ENCODE measurements around the gene TMED4.

The TMED4 gene

DNA sequence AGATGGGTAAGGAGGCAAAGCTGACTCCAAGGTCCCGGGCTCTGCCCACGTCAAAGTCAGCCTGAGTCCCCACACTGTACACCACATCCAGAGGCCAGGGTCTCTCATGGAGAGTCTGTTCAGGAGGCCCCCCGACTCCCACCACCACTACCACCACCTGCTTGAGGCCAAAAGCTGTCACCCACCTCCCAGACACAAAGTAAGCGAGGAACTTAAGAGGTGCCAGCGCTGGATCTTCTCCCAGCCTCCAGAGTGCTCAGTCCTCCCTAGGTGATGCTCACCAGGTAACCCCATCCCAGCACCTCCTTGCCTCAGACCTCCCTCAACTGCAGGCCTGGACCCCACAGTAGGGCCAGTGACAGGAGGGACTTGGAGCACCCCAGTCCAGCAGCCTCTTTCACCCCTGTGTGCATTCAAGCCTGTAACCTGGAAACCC is 41.4 kb downstream of the TMED4 start:
- DNase-seq (ENCODE audit: low spot score): no peak

DNA sequence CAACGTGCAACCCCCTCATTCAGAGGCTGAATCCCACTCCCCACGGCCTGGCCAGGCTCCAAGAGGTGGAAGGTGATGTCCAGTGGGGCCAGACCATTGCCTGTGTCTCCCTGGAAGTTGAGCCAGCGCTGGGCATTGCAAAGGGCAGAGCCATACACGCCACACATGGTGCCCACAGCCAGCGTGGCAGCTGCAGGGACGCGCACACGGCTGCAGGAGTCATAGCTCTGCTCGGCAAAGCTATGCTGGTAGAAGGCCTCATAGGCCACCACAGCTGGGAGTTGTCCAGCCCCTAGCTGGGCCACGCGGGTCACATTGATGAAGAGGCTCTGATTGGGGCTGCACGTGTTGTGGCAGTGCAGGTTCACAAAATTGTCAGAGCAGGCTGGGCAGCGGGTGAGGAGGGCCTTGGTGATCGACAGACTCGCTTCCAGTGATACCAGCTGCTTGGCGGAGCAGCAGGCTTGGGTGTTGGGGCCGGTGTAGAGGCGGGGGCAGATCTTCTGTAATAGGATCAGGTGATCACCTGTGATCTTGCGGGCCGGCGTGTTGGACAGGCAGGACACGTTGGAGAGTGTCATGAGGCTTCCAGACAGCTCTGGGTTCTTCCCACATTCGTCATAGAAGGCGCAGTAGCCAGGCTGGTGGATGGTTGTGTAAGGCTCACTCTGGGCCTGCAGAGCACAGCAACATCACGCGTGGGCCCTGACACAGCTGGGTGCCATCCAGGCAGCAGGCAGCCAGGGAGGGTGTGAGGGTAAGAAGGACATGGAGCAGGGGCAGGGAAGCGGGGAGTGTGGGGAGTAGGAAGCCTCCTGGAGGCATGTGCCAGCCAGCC is 42.1 kb downstream of the TMED4 start:
- DNase-seq (ENCODE audit: low spot score): no peak

DNA sequence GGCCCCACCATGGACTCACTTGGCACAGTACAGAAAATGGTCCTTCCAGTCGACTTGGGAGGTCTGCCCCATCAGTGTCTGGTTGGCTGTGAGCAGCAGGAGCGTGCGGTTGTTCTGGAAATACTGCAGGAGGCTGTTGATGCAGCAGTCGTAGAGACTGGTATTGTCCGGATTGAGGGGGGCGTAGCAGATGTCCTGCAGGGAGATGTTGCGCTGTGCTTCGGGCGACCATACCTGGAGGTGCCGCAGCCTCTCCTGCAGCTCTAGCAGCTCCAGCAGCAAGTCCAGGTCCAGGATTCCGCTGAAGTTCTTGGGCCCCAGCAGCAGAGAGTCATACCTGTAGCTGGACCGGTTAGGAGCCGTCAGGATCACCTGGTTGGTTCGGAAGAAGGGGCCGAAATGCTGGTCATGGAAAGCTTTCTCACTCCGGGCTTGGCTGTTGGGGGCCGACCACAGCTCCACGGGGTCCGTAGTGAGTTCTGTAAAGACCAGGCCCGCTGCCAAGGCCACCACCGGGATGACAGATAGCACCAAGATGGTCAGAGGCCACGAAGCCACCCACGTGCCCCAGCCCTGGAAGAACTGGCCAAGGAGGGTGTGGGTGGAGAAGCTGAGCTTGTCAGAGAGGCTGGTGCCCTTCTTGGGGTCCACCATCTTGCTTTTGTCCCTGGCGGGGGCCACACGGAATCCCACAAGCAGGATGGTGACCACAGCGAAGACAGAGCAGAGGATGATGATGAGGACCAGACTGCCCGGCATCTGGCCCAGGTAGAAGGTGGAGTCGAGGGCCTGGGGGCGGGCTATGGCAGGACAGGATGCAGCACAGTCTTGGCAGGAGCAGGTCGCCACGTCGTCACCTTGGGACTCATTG is 43.0 kb downstream of the TMED4 start:
- DNase-seq (ENCODE audit: low spot score): no peak

DNA sequence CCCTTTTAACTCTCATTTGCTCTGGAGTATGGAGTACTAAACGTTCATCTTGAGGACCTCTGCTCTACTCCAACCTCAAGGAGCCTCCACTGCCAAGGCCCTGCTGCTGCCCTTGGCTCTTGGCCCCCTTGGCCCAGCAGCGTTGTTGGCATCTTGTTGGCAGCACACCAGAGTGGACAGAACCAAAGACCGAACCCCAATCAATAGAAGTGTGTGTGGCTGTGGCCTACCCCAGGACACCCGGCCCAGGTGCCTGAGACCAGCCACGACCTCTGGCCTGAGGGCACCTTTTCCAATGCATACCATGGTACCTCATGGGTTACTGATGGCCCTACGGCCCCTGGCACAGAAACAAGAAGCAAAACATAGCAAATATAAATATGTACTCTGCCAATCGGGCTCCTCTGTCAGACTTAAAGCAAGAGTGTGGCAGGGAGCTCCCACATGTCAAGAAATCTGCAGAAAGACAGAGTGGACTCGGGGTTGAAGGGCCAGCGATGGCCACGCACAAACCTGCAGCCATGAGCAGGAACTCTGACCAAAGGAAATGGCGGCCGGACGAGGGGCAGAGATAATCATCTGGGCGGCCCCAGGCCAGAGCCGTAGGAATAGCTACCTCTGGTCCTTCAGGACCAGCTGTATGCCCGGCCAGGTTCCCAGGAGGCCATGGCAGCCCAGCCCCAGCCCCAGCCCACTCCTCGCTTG is 43.8 kb downstream of the TMED4 start:
- DNase-seq (ENCODE audit: low spot score): no peak

DNA sequence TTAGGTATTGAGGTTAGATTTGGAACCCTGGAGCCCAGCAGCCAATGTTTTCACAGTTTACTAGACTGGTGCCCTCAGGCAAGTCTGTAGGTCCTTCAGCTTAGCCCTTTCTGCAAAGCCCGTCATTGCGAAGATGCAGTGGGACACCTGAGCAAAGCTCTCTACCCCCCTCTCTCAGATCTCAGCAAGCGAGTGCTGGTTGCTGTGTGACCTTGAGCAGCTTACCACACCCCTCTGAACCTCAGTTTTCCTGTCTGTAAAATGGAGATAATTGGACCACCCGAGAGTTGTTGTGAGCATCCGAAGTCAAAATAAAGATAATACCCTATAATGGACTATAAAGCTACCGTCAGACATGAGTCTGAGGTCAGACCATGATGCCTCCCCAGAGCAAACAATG is 44.6 kb downstream of the TMED4 start:
- DNase-seq (ENCODE audit: low spot score): no peak

DNA sequence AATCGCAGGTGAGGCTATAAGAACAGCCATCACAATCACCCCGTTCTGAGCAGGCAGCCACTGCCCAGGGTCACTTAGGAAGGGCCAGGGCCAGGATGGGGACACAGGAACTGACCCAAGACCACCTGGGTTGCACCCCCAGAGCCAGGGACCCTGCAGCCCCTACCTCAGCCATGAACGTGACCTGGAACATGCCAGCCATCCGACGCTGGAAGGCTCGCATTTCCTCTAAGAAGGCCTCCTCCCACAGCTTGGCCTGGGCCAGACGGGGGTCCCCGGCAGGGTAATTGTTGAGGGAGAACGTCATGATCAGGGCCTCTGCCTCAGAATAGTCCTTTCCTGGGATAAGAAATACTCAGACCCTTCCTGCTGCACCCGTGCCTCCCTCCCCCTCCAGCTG is 45.9 kb downstream of the TMED4 start:
- no peak for DNase-seq (ENCODE audit: low spot score)

DNA sequence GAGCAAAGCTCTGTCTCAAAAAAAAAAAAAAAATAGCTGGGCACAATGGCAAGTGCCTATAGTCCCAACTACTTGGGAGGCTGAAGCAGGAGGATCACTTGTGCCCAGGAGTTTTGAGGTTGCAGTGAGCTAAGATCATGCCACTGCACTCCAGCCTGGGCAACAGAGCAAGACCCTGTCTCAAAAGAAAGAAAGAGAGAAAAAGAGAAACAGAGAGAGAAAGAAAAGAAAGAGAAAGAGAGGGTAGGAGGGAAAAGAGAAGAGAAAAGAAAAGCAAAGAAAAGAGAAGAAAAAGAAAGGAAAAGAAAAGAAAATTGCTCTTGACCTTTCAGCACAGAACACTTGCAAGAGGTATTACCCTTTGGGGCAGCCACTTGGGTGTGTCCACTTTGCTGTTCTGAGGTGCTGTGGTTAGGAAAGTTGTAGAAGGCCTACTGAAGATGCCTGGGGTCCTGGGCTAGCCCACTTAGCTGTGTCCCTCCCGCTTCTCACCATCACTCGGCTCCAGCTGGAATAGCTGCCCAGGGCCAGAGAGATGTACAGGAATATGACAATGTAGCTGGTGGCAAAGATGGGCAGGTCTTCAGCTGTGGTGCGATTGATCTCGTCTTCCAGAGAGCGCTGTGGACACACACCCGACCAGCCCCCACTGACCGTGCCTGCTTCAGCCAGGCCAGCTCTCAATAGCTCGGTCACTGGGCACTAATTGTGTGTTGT is 46.5 kb downstream of the TMED4 start:
- DNase-seq (ENCODE audit: low spot score): no peak

DNA sequence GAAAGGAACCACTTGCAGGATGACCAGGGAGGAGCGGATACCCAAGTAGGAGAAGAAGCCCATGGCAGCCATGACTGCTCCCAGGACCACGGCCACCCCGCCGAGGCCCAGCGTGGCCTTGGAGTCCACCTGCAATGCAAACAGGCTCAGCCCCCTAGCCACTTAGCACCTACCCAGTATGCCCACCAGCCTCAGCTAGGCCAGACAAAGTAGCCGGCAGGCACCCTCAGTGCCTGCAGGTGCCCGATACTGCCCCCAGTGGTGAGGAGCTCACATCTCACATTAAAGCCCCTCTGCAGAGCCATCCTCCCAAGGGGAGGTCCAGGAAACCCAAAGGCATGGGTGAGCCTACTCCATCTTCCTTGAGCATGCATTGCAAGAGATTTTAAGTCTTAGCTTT is 47.5 kb downstream of the TMED4 start:
- DNase-seq (ENCODE audit: low spot score): peak; percentile 68

DNA sequence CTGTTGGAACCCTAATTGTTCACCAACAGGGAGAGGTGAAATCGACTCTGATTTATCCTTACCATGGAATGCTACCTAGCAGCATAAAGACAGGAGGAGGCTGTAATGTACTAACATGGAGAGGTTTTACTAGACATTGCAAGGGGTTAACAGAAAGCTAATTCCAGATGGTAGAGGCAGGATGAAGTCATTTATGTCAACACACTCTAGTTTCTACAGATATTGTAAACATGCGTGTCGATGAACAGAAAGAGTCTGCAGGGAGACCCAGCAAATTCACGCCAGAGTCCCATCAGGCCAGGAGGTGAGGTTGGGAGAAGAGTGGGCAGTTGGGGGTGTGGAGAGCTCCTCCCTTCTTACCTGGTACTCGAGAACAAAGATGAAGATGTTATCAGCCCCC is 47.9 kb downstream of the TMED4 start:
- no peak for DNase-seq (ENCODE audit: low spot score)

DNA sequence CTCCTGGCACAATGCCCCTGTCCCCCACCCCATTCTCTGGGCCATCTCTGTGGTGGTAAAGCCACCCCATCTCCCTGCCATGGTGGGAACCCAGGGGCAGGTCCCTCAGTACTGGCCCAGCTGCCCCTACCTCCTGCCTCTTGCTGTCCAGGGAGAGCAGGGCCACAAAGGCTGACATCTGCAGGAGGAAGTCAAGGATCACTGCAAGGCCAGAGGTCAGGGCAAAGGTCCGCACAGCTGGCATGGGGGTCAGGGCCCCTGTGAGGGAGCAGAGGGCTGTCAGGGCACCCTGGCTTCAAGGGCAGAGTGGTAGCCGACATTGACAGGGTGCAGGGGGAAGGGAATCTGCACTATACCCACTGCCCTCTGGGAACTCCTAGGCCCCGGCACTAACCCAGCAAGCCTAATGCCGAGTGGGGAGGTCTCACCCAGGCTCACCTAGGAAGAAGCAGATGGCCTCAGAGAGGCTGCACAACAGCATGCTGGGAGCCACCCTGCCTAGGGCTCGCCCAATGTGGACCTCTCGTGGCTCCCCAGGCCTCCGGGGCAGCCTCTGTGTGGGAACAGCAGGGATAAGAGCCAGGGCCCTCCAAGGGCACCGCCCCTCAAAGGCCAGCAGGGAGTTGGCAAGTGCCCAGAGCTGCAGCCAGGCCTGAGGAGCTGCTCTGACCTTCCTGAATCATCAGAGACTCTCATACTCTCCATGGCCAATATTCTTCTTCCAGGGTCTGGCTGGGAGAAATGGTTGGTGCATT is 48.6 kb downstream of the TMED4 start:
- no peak for DNase-seq (ENCODE audit: low spot score)

DNA sequence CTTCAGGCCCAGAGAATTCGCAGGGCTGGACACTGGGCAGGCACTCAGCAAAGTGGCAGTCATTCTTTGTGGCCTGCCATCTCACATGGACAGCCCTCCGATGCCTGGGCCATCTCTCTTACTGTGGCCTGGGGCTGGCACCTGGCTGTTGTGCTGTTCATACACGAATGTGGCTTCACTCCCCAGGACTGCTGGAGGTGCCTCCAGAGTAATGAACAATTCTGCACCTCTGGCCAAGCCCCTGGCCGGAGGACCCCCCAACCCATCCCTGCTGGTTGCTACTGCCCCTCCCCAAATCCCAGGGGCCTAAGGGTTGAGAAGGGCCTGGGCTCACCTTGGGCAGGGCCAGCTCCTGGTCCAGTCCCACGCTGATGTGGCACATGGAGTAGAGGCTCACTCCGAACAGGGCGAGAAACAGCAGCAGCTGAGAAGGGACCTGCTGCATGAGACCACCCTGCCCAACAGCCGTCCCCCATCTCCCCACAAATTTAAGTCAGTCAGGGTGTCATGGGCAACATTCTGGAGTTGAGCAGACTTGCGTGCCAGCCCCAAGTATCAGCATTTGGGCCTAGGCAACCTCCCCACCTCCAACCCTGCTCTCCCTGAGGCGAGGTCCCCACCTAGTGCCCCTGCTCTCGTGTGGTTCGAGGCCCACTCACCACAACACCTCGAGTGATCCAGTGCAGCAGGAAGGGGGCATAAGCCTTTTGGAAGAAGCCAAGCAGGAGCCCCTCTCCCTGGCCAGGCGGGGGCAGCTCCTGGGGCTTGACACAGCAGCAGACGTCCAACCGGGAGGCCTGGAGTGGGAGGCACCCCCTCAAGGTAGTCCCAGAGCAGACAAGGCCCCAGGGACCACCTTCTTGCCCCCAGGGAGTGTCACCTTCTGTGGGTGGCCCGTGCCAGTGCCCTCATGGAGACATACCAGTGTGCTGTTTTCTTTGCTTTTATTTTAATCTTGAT is 50.3 kb downstream of the TMED4 start:
- DNase-seq (ENCODE audit: low spot score): no peak

DNA sequence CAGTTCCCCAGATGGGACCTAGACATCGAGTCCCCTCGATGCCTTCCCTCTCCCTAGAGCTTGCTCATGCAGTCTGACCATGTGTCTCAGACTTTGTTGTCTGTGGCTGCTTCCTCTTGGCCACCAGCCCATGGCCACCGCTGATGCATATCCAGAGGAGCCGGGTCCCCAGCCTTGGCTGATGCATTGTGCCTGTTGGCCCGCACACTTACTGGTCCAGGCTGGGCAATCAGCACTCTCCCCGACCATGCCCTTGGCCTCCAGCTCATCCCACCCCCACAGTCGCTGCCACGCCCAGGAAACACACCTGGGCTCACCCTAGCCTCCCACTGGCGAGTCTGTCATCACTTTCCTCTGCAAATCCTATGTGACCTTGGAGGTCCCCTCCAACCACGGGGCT is 51.0 kb downstream of the TMED4 start:
- no peak for DNase-seq (ENCODE audit: low spot score)
